Trophoblast cell (in vitro differentiated cells and primary cell): ENCODE measurements around the gene TXN2.
A peak's percentile ranks its signal among the peaks of the same experiment; 100 is the strongest.

Source experiments
- DNase-seq, 2 donors: peaks; one replicate each; pipeline ENCODE4 v3.0.0-alpha.2; 2016
- H2AFZ ChIP-seq: 2 replicates; pipeline ENCODE4 v1.6.1; 2013; ENCODE audit warnings: low read length, moderate library complexity, mild to moderate bottlenecking; ENCODE audit not compliant: insufficient read depth, poor library complexity
- H2AK5ac ChIP-seq: 2 replicates; pipeline ENCODE4 v1.6.1; 2013; ENCODE audit warnings: mild to moderate bottlenecking, low read length
- H2BK120ac ChIP-seq: 2 replicates; pipeline ENCODE4 v1.6.1; 2013; ENCODE audit warnings: low read length, mild to moderate bottlenecking, moderate library complexity; ENCODE audit not compliant: insufficient read depth, poor library complexity
- H2BK12ac ChIP-seq: 2 replicates; pipeline ENCODE4 v1.6.1; 2013; ENCODE audit warnings: mild to moderate bottlenecking, low read length, moderate library complexity
- H2BK5ac ChIP-seq: 2 replicates; pipeline ENCODE4 v1.6.1; 2013; ENCODE audit warnings: low read length, low read depth, moderate library complexity, mild to moderate bottlenecking; ENCODE audit not compliant: poor library complexity
- H3K14ac ChIP-seq: 2 replicates; pipeline ENCODE4 v1.6.1; 2013; ENCODE audit warnings: mild to moderate bottlenecking, low read length
- H3K18ac ChIP-seq: 2 replicates; pipeline ENCODE4 v1.6.1; 2013; ENCODE audit warnings: mild to moderate bottlenecking, low read length
- H3K23ac ChIP-seq: 2 replicates; pipeline ENCODE4 v1.6.1; 2013; ENCODE audit warnings: low read length
- H3K27ac ChIP-seq: 2 replicates; pipeline ENCODE4 v1.5.1; 2013; ENCODE audit warnings: low read depth, mild to moderate bottlenecking, inconsistent platforms, low read length, moderate library complexity
- H3K27me3 ChIP-seq: 2 replicates; pipeline ENCODE4 v1.6.1; 2013; ENCODE audit warnings: inconsistent platforms, mild to moderate bottlenecking, low read length, moderate library complexity; ENCODE audit not compliant: insufficient read depth
- H3K36me3 ChIP-seq, 2 experiments: 1 replicate in 1 of 2; 2 replicates in 1 of 2; pipeline ENCODE4 v1.6.1; 2013; ENCODE audit warnings: low read length in 2 of 2, mild to moderate bottlenecking in 2 of 2, moderate library complexity in 1 of 2; ENCODE audit not compliant: insufficient read depth in 2 of 2, control insufficient read depth in 1 of 2
- H3K4ac ChIP-seq: 2 replicates; pipeline ENCODE4 v1.6.1; 2013; ENCODE audit warnings: low read depth, mild to moderate bottlenecking, low read length, moderate library complexity
- H3K4me1 ChIP-seq, 2 experiments: 1 replicate in 1 of 2; 2 replicates in 1 of 2; pipeline ENCODE4 v1.6.1; 2013; ENCODE audit warnings: low read length in 2 of 2, mild to moderate bottlenecking in 2 of 2, moderate library complexity in 1 of 2; ENCODE audit not compliant: insufficient read depth in 2 of 2, control insufficient read depth in 1 of 2
- H3K4me2 ChIP-seq: 2 replicates; pipeline ENCODE4 v1.6.1; 2013; ENCODE audit warnings: inconsistent platforms, mild to moderate bottlenecking, low read length, moderate library complexity
- H3K4me3 ChIP-seq: 2 replicates; pipeline ENCODE4 v1.5.1; 2013; ENCODE audit warnings: mild to moderate bottlenecking, low read depth, low read length, inconsistent platforms
- H3K79me1 ChIP-seq: one replicate; pipeline ENCODE4 v1.6.1; 2013; ENCODE audit warnings: low read length
- H3K79me2 ChIP-seq: 2 replicates; pipeline ENCODE4 v1.6.1; 2013; ENCODE audit warnings: low read length, mild to moderate bottlenecking; ENCODE audit not compliant: control insufficient read depth, insufficient read depth, poor library complexity
- H3K9ac ChIP-seq: 2 replicates; pipeline ENCODE4 v1.6.1; 2013; ENCODE audit warnings: mild to moderate bottlenecking, low read length
- H3K9me3 ChIP-seq: 2 replicates; pipeline ENCODE4 v1.6.1; 2013; ENCODE audit warnings: low read depth, mild to moderate bottlenecking, control low read depth, inconsistent platforms, low read length; ENCODE audit not compliant: insufficient read depth
- H4K12ac ChIP-seq: 2 replicates; pipeline ENCODE4 v1.6.1; 2013; ENCODE audit warnings: low read depth, mild to moderate bottlenecking, low read length, moderate library complexity
- H4K8ac ChIP-seq: 2 replicates; pipeline ENCODE4 v1.6.1; 2013; ENCODE audit warnings: low read depth, mild to moderate bottlenecking, low read length, moderate library complexity
- H4K91ac ChIP-seq: one replicate; pipeline ENCODE4 v1.6.1; 2013; ENCODE audit warnings: low read depth, mild to moderate bottlenecking, low read length, moderate library complexity
- WGBS: extraction: QIAGEN DNeasy Blood & Tissue Kit; methylation state at CpG from one replicate; pipeline ENCODE4 v1.1.7; 2013; ENCODE audit warnings: missing lambda C conversion rate; ENCODE audit not compliant: insufficient read length, insufficient coverage; ENCODE audit errors: extremely low coverage; 5-methylcytosine and 5-hydroxymethylcytosine counted together

TXN2 gene

DNA sequence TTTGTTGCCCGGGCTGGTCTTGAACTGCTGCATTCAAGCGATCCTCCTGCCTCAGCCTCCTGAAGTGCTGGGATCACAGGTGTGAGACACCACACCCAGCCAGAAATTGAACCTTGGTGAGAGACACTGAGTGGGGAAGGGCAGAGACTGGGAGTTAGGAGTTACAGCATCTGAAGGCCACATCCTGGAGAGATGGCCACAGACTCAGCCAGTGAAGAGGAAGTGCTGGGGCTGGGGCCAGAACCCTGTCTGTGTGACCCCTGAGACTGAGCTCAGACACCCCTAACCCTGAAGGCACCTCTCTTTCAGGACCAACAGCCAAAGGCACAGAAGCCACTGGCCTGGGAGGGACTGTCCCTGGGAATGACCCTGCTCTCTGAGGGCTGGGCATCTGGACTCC, 33.8 kb downstream of the TXN2 start:
- Histone ChIP-seq H2BK120ac (peak overlapping the region; percentile 61), H3K9me3 (no peaks in the 10 kb centered on the region), H2AK5ac (peak overlapping the region; percentile 11), H4K91ac (no peak overlapping the region), H3K4me3 (no peak overlapping the region), H3K27me3 (no peaks in the 10 kb centered on the region), H3K18ac (no peak overlapping the region), H3K14ac (no peak overlapping the region), H3K4me1 (peaks cover 4% of the 10 kb centered on the region in 2 experiments), H3K36me3 (no peaks in the 10 kb centered on the region), H3K9ac (no peak overlapping the region), H2AFZ (no peak overlapping the region), H3K4ac (no peak overlapping the region), H3K4me2 (no peak overlapping the region), H3K27ac (no peak overlapping the region), H3K79me1 (peaks cover 5% of the 10 kb centered on the region), H3K23ac (no peak overlapping the region), H2BK5ac (peak overlapping the region; percentile 7), H4K12ac (no peak overlapping the region), H2BK12ac (peak overlapping the region; percentile 73), H3K79me2 (peaks cover under 1% of the 10 kb centered on the region), H4K8ac (no peak overlapping the region)
- no peak for DNase-seq
- WGBS, result no CpG with 5 or more reads among the region's 2 CpGs

DNA sequence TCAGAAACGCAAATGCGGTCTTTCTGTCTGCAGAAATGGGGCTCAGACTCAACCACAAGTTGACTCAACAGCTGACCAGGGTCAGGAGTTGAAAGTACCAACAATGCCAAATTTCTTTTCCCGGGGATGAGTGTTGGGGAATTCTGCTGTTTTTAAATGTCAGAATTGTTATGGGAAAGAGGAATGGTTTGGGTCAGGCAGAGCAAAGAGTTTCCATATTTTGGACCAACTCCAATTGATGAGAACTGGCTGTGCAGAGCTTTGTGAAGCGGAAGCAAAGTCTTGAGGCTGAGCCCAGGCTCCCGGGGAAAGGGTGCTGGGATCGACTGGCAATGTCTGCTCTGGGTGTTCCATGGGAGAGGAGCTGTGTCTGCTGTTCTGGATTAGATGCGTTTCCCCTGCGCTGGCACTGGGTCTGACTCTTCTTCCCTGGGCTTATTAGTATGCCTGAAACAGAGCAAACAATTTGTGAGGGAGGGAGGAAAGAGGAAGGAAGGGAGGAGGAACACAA, 36.2 kb downstream of the TXN2 start:
- Histone ChIP-seq H3K9me3 (no peaks in the 10 kb centered on the region), H3K4ac (no peak overlapping the region), H3K79me1 (peaks cover 15% of the 10 kb centered on the region), H4K91ac (no peak overlapping the region), H3K27me3 (no peaks in the 10 kb centered on the region), H3K27ac (no peak overlapping the region), H3K18ac (no peak overlapping the region), H4K8ac (no peak overlapping the region), H3K9ac (no peak overlapping the region), H4K12ac (no peak overlapping the region), H3K36me3 (no peaks in the 10 kb centered on the region), H2BK120ac (no peak overlapping the region), H3K4me2 (no peak overlapping the region), H3K79me2 (peaks cover 2% of the 10 kb centered on the region), H3K4me3 (no peak overlapping the region), H2BK12ac (no peak overlapping the region), H3K23ac (no peak overlapping the region), H2AK5ac (no peak overlapping the region), H3K4me1 (peaks cover 8% of the 10 kb centered on the region in 2 experiments), H3K14ac (no peak overlapping the region), H2AFZ (no peak overlapping the region), H2BK5ac (no peak overlapping the region)
- no CpG with 5 or more reads among the region's 8 CpGs for WGBS
- DNase-seq, result peak in 1 of 2 donors; percentile 61

DNA sequence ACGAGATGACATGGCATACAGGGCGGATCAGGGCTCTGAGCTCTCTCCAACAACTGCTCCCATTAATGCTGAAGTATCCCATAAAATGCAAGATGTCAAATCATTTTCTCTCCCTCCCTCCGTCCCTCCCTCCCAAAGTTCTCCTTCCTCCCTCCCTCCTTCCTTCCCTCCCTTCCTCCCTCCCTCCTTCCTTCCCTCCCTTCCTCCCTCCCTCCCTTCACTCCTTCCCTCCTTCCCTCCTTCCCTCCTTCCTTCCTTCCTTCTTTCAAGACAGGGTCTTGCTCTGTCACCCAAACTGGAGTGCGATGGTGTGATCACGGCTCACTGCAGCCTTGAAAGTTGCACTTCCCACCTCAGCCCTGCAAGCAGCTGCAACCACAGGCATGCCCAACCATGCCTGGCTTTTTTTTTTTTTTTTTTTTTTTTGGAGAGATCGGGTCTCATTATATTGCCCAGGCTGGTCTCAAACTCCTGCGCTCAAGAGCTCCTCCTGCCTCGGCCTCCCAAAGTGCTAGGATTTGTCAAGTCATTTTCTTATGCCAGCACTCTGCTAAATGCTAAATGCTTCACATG, 38.2 kb downstream of the TXN2 start:
- no peak overlapping the region for H3K4me2 ChIP-seq
- H4K91ac ChIP-seq, result no peak overlapping the region
- no peak overlapping the region for H2BK5ac ChIP-seq
- H2AK5ac ChIP-seq, result no peak overlapping the region
- peak in 1 of 2 donors; percentile 25 for DNase-seq
- H3K9me3 ChIP-seq, result no peaks in the 10 kb centered on the region
- peak overlapping the region; percentile 59 for H2BK12ac ChIP-seq
- no peaks in the 10 kb centered on the region for H3K27me3 ChIP-seq
- no CpG with 5 or more reads among the region's 8 CpGs for WGBS
- no peak overlapping the region for H3K23ac ChIP-seq
- H4K8ac ChIP-seq, result no peak overlapping the region
- H3K4ac ChIP-seq, result no peak overlapping the region
- H3K27ac ChIP-seq, result no peak overlapping the region
- no peak overlapping the region for H3K9ac ChIP-seq
- no peak overlapping the region for H2AFZ ChIP-seq
- no peaks in the 10 kb centered on the region for H3K36me3 ChIP-seq
- H3K18ac ChIP-seq, result no peak overlapping the region
- H4K12ac ChIP-seq, result no peak overlapping the region
- peaks cover 23% of the 10 kb centered on the region for H3K79me1 ChIP-seq
- H2BK120ac ChIP-seq, result no peak overlapping the region
- H3K4me3 ChIP-seq, result no peak overlapping the region
- H3K4me1 ChIP-seq, result peaks cover 15 to 17% of the 10 kb centered on the region in 2 experiments
- peak overlapping the region; percentile 17 for H3K14ac ChIP-seq
- H3K79me2 ChIP-seq, result peaks cover 2% of the 10 kb centered on the region

- peaks cover 22% of the 10 kb centered on the region for H3K79me1 ChIP-seq
- DNase-seq, result no peak
- no CpG with 5 or more reads among the region's 12 CpGs for WGBS
- H3K4ac ChIP-seq, result no peak overlapping the region
- peak overlapping the region; percentile 91 for H3K14ac ChIP-seq
- H4K8ac ChIP-seq, result peak overlapping the region; percentile 48
- H4K12ac ChIP-seq, result no peak overlapping the region
- H3K4me1 ChIP-seq, result peaks cover 15 to 17% of the 10 kb centered on the region in 2 experiments
- H2AFZ ChIP-seq, result no peak overlapping the region
- H3K9me3 ChIP-seq, result no peaks in the 10 kb centered on the region
- H3K79me2 ChIP-seq, result peaks cover 2% of the 10 kb centered on the region
- peak overlapping the region; percentile 3 for H2BK120ac ChIP-seq
- no peaks in the 10 kb centered on the region for H3K27me3 ChIP-seq
- H3K36me3 ChIP-seq, result no peaks in the 10 kb centered on the region
- no peak overlapping the region for H3K23ac ChIP-seq
- H2BK12ac ChIP-seq, result peak overlapping the region; percentile 94
- no peak overlapping the region for H3K4me2 ChIP-seq
- peak overlapping the region; percentile 5 for H3K18ac ChIP-seq
- no peak overlapping the region for H2BK5ac ChIP-seq
- no peak overlapping the region for H3K9ac ChIP-seq
- H4K91ac ChIP-seq, result peak overlapping the region; percentile 70
- H3K27ac ChIP-seq, result no peak overlapping the region
- no peak overlapping the region for H3K4me3 ChIP-seq
- H2AK5ac ChIP-seq, result peak overlapping the region; percentile 88
Measured at GRCh38 chr22:36442506-36443197, 38.8 kb downstream of the TXN2 start.
